ENCODE data around the gene ATF6.

DNA sequence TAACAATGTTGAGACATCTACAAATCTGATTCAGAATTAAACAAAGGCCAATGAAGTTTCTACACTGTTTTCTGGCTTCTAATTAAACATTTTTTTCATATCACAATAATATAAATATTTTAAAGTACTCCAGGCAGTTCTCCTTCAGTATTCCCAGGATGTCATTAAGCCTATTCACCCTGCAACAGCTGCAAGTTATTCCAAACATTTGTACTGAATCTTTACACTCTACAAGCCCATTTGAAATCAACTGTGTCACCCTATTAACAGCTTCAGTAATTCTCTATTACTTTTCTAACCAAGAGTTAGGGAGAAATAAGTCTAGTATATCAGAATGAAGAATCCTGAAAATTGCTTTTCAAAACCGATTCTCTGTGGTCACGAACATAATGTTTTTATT is 133.0 kb downstream of the ATF6 start:
- no peak for TF ChIP-seq POLR2A (IDR thresholded peaks at IDR 0.05)
- TF ChIP-seq, protein P1, sequence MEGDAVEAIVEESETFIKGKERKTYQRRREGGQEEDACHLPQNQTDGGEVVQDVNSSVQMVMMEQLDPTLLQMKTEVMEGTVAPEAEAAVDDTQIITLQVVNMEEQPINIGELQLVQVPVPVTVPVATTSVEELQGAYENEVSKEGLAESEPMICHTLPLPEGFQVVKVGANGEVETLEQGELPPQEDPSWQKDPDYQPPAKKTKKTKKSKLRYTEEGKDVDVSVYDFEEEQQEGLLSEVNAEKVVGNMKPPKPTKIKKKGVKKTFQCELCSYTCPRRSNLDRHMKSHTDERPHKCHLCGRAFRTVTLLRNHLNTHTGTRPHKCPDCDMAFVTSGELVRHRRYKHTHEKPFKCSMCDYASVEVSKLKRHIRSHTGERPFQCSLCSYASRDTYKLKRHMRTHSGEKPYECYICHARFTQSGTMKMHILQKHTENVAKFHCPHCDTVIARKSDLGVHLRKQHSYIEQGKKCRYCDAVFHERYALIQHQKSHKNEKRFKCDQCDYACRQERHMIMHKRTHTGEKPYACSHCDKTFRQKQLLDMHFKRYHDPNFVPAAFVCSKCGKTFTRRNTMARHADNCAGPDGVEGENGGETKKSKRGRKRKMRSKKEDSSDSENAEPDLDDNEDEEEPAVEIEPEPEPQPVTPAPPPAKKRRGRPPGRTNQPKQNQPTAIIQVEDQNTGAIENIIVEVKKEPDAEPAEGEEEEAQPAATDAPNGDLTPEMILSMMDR (IDR thresholded peaks at IDR 0.05) = no peak

Data from testis (tissue), 2 donors.